Measurements from ENCODE around the gene AK4.

AK4 gene

DNA sequence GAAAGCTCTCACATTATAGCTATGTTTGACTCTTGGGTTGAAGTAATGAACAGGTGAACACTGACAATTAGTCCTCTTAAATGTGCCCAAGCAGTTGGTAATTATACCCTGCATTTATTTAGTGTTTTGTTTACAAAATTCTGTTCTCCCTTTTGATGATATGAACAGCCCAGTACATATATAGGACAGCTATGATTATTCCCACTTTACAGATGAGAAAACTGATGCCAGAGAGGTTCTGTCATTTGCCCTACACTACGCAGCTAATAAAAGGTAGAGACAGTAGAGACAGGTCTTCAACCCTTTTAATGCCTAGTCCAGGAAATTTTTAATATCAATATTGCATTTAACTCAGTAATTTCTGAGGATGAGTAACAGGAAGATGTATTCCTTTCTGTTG lies 115.3 kb downstream of the AK4 start:
- no peaks in the 10 kb centered on the region for H3K36me3 Mint-ChIP-seq (ENCODE audit: low read depth)
- no peak overlapping the region for H3K4me3 Mint-ChIP-seq
- H3K9me3 Mint-ChIP-seq: no peaks in the 10 kb centered on the region
- TF ChIP-seq, protein P1, sequence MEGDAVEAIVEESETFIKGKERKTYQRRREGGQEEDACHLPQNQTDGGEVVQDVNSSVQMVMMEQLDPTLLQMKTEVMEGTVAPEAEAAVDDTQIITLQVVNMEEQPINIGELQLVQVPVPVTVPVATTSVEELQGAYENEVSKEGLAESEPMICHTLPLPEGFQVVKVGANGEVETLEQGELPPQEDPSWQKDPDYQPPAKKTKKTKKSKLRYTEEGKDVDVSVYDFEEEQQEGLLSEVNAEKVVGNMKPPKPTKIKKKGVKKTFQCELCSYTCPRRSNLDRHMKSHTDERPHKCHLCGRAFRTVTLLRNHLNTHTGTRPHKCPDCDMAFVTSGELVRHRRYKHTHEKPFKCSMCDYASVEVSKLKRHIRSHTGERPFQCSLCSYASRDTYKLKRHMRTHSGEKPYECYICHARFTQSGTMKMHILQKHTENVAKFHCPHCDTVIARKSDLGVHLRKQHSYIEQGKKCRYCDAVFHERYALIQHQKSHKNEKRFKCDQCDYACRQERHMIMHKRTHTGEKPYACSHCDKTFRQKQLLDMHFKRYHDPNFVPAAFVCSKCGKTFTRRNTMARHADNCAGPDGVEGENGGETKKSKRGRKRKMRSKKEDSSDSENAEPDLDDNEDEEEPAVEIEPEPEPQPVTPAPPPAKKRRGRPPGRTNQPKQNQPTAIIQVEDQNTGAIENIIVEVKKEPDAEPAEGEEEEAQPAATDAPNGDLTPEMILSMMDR (IDR thresholded peaks at IDR 0.05; ENCODE audit: unreplicated experiment in 3 of 3): no peak
- peaks cover 78% of the 10 kb centered on the region for H3K27me3 Mint-ChIP-seq (ENCODE audit: low read depth)
- peaks cover 9% of the 10 kb centered on the region for H3K4me1 Mint-ChIP-seq
- no peak overlapping the region for H3K27ac Mint-ChIP-seq

DNA sequence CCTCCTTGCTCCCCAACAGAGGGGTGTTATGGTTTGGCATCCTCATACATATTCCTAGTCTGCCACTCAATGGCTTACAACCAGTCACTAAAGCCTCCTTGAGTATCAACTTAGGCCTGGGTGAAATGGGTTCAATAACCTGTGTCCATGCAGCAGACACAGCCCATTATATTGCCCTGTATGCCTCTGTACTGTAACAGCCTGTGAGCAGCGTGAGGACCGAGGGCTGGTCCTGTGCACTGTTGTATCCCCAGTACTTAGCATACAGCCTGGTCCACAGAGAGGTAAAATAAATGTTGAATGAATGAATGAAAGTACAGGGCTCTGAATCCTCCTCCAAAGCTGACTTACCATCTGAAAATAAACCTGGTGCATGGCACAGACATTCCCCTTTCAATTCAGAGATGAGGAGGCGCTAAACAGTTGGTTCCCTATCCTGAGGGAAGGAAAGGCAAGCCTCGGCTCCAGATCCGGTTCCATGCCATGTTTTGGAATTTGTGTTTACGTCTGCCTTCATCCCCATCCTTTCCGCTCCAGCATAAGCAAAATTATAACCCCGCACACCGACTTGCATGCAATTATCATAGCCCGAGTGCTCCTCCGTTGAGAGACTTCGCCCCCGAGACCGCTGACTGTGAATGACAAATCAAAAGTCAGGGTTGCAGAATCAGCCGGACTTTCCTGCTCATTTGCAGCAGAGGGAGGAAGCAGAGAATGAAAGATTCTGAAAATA lies 116.4 kb downstream of the AK4 start:
- Mint-ChIP-seq H3K9me3 (no peaks in the 10 kb centered on the region), H3K4me3 (peak overlapping the region; percentile 75 to 80 (median 78)), H3K27ac (no peak overlapping the region), H3K27me3 (ENCODE audit: low read depth) (peaks cover 70% of the 10 kb centered on the region), H3K36me3 (ENCODE audit: low read depth) (no peaks in the 10 kb centered on the region), H3K4me1 (peaks cover 9% of the 10 kb centered on the region)
- TF ChIP-seq, protein P1 (IDR thresholded peaks at IDR 0.05; ENCODE audit: unreplicated experiment in 3 of 3): no peak

DNA sequence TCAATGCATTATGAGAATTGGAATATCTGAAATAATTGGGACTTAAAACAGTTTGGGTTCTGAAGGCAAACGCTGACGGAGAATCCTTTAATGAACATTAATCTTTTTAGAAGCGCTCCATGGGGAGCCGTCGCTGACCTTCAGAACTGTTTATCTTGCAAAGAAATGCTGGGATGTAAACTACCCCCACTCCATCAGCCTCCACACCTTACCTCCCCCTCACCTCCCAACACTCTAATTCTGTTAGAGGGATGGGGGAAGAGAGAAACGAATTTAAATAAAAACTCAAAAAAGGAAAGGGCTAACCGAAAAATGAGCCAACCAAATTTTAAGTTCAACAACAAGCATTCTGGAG lies 117.3 kb downstream of the AK4 start:
- Mint-ChIP-seq H3K9me3 (no peaks in the 10 kb centered on the region), H3K36me3 (ENCODE audit: low read depth) (no peaks in the 10 kb centered on the region), H3K27me3 (ENCODE audit: low read depth) (peaks cover 64% of the 10 kb centered on the region)

DNA sequence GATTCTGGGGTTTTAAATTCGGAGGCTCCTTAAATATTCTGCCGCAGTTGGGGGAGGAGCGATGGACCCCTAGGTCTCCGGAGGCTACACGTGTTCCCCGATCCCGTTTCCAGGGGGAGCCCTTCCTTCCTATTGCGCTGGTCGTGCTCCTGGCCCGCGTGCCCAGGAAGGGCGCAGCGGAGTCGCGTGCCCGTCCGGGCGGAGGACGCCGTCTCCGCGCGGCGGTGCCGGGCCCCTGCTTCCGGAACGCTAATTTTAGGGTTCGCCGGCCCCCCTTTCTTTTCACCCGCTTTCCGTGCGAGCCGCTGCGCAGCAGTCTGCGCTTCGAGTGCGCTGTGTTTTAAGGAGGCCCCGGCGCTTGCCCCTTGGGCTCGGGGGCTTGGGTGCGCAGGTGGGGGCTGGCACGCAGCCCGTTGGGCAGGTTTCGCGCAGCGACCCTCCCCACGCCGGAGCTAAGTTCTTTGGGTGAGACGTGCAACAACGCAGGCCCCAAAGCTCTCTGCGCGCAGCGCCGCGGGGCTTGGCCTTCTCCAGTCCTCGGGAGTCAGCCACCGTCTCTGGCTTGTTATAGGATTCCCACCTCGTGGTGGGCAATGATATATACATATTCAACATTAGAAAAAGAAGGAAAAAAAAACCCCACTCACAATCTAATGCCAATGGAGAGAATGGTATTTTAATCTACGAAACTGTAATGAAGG lies 117.8 kb downstream of the AK4 start:
- H3K4me3 Mint-ChIP-seq: peak overlapping the region; percentile 81 to 83 (median 82)
- peak overlapping the region in 1 of 3 experiments; percentile 7 for H3K27ac Mint-ChIP-seq
- H3K9me3 Mint-ChIP-seq: no peaks in the 10 kb centered on the region
- H3K36me3 Mint-ChIP-seq (ENCODE audit: low read depth): no peaks in the 10 kb centered on the region
- peaks cover 58% of the 10 kb centered on the region for H3K27me3 Mint-ChIP-seq (ENCODE audit: low read depth)
- H3K4me1 Mint-ChIP-seq: peaks cover 9% of the 10 kb centered on the region
- TF ChIP-seq, protein P1 (IDR thresholded peaks at IDR 0.05; ENCODE audit: unreplicated experiment in 3 of 3): peak in 2 of 3 experiments; percentile 13 to 33

More for the DNA sequence above, 117.3 kb downstream of the AK4 start:
- TF ChIP-seq, protein P1 (IDR thresholded peaks at IDR 0.05; ENCODE audit: unreplicated experiment in 3 of 3): no peak
- peak overlapping the region; percentile 75 to 81 (median 79) for H3K4me3 Mint-ChIP-seq
- H3K4me1 Mint-ChIP-seq: peaks cover 9% of the 10 kb centered on the region
- peak overlapping the region in 1 of 3 experiments; percentile 7 for H3K27ac Mint-ChIP-seq

DNA sequence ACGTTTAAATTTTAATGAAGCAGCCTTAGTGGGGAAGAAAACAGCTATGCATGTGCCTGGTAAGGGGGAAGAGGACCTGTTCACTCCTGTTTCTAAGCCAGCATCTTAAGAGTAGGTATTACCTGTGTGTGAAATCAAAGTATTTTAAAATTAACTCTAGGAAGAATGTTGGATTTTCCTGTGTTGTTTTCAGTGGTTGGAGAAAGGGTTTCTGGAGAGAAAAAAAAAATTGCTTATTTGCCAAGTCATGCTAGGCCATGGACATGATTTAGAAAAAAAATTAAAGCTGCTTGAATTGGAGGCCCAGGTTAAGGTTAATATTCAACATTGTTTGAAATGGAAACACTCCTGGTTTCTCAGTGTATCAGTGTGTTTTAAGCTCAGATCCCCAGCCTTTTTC lies 118.5 kb downstream of the AK4 start:
- Mint-ChIP-seq H3K9me3 (no peaks in the 10 kb centered on the region), H3K36me3 (ENCODE audit: low read depth) (no peaks in the 10 kb centered on the region), H3K27ac (peak overlapping the region in 1 of 3 experiments; percentile 41), H3K4me1 (peaks cover 9% of the 10 kb centered on the region), H3K27me3 (ENCODE audit: low read depth) (peaks cover 54% of the 10 kb centered on the region), H3K4me3 (peak overlapping the region; percentile 81 to 83 (median 82))
- TF ChIP-seq, protein P1 (IDR thresholded peaks at IDR 0.05; ENCODE audit: unreplicated experiment in 3 of 3): no peak
